GM12878 (cell line): ENCODE measurements around the gene GDF11.

Experiments
- E2F8 ChIP-seq: fragments of 450-650 bp; IDR thresholded peaks from 2 replicates; pipeline ENCODE4 v1.6.1; 2018; ENCODE audit warnings: mild to moderate bottlenecking, low read depth, moderate library complexity; ENCODE audit not compliant: partially characterized antibody
- POLR2AphosphoS5 ChIP-seq: IDR thresholded peaks from 2 replicates; pipeline ENCODE4 v1.6.1; 2011; ENCODE audit warnings: mild to moderate bottlenecking, low read length, inconsistent platforms
- TCF12 ChIP-seq: IDR thresholded peaks from 2 replicates; pipeline ENCODE4 v1.6.1; 2011; ENCODE audit warnings: low read depth, mild to moderate bottlenecking, low read length
- TF ChIP-seq, protein P1 (sequence below): fragments of 150-350 bp; IDR thresholded peaks from 2 replicates; pipeline ENCODE4 v1.6.1; 2016; ENCODE audit warnings: low read depth, low read length

- TF ChIP-seq TCF12: no peak
- TF ChIP-seq POLR2AphosphoS5: no peak
- TF ChIP-seq, protein P1, sequence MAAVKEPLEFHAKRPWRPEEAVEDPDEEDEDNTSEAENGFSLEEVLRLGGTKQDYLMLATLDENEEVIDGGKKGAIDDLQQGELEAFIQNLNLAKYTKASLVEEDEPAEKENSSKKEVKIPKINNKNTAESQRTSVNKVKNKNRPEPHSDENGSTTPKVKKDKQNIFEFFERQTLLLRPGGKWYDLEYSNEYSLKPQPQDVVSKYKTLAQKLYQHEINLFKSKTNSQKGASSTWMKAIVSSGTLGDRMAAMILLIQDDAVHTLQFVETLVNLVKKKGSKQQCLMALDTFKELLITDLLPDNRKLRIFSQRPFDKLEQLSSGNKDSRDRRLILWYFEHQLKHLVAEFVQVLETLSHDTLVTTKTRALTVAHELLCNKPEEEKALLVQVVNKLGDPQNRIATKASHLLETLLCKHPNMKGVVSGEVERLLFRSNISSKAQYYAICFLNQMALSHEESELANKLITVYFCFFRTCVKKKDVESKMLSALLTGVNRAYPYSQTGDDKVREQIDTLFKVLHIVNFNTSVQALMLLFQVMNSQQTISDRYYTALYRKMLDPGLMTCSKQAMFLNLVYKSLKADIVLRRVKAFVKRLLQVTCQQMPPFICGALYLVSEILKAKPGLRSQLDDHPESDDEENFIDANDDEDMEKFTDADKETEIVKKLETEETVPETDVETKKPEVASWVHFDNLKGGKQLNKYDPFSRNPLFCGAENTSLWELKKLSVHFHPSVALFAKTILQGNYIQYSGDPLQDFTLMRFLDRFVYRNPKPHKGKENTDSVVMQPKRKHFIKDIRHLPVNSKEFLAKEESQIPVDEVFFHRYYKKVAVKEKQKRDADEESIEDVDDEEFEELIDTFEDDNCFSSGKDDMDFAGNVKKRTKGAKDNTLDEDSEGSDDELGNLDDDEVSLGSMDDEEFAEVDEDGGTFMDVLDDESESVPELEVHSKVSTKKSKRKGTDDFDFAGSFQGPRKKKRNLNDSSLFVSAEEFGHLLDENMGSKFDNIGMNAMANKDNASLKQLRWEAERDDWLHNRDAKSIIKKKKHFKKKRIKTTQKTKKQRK: no peak
- TF ChIP-seq E2F8: no peak
Measured at GRCh38 chr12:55720071-55720564, 22.8 kb upstream of the GDF11 start, which contains the start of gene RDH5.
